ENCODE data around the gene CCDC184.
"Not testable (repeated sequence)": the region's sequence is repeated elsewhere in the genome, so short reads cannot be mapped to it uniquely, and the experiment has no call there.

The CCDC184 gene

GRCh38 chr12:48216785-48217184 lies 33.3 kb downstream of the CCDC184 start:
- no peak for DNase-seq

GRCh38 chr12:48219631-48220030 lies 36.2 kb downstream of the CCDC184 start:
- no peak for DNase-seq

DNA sequence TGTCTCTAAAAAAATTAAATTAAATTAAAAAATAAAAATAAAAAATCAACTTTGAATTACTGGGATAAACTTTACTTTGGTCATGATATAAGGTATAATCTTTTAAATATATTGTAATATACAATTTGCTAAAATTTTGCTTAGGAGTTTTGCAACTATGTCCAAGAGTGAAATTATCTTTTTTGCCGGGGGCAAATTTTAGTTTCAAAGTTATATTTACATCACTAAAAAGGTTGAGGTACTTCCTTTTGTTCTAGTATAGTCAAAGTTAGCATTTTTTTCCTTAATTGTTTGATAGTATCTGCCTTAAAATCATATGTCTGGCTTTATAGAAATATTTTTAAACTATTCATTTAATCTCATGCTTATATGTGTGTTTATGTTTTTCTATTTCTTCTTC lies 37.3 kb downstream of the CCDC184 start:
- no peak for DNase-seq

DNA sequence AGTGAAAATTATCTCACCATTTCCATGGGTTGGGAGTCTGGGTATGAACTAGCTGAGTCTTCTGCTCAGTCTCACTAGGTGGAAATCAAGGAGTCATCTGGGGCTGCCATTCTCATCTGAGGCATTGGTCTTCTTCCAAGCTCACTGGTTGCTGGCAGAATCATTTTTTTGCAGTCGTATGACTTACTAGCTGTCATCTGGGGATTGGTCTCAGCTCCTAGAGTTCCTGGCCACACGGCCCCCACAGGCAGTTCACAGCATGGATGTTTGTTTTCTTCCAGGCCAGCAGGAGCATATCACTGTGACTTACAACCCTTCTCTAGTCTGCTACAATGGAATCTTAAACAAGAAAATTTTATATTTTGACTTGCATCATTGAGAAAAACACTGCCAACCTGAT lies 38.2 kb downstream of the CCDC184 start:
- DNase-seq: no peak

DNA sequence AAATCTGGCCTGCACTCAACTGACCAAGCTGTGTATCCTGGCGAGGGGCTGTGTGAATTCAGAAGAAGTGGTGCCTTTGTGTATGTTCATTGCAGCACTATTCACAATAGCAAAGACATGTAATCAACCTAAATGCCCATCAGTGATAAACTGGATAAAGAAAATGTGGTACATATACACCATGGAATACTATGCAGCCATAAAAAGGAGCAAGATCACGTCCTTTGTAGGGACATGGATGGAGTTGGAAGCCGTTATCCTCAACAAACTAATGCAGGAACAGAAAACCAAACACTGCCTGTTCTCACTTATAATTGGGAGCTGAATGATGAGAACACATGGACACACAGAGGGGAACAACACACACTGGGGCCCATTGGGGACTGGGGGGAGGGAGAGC lies 41.1 kb downstream of the CCDC184 start:
- DNase-seq: not testable (repeated sequence)

- DNase-seq: not testable (repeated sequence)
Measured at GRCh38 chr12:48231169-48231958, 47.9 kb downstream of the CCDC184 start.

Data from activated T-cell treated with anti-CD3 and anti-CD28 coated beads, Interleukin-2, amount 50 U/mL, for 48 hours (primary cell).